NCI-H2196 treated with DMSO at 0.1 percent for 48 hours (cell line): Measurements from ENCODE around the gene BORCS5.
A peak's percentile ranks its signal among the peaks of the same experiment; 100 is the strongest.

Experiments used
- DNase-seq: peaks from one replicate; lab custom pipeline; 2025; ENCODE audit not compliant: unreplicated experiment; lab: John Stamatoyannopoulos, UW

Gene BORCS5

GRCh38 chr12:12353276-12353675 is 3.6 kb upstream of the BORCS5 start:
- DNase-seq: no peak

GRCh38 chr12:12353807-12354206 is 3.1 kb upstream of the BORCS5 start:
- DNase-seq: no peak

GRCh38 chr12:12356467-12356895 is 397 bp upstream of the BORCS5 start:
- no peak for DNase-seq

GRCh38 chr12:12357719-12358461 is 1.0 kb downstream of the BORCS5 start:
- no peak for DNase-seq

- no peak for DNase-seq
Measured at GRCh38 chr12:12358528-12358927, 1.6 kb downstream of the BORCS5 start.

GRCh38 chr12:12364787-12365445 is 8.0 kb downstream of the BORCS5 start:
- no peak for DNase-seq

GRCh38 chr12:12365446-12365802 is 8.5 kb downstream of the BORCS5 start:
- no peak for DNase-seq

GRCh38 chr12:12365931-12366431 is 9.1 kb downstream of the BORCS5 start:
- no peak for DNase-seq

GRCh38 chr12:12366701-12367481 is 10.0 kb downstream of the BORCS5 start:
- no peak for DNase-seq

- no peak for DNase-seq
Measured at GRCh38 chr12:12367482-12367998, 10.7 kb downstream of the BORCS5 start.

- no peak for DNase-seq
Measured at GRCh38 chr12:12372946-12373722, 16.3 kb downstream of the BORCS5 start.

- peak; percentile 15 for DNase-seq
Measured at GRCh38 chr12:12376646-12377448, 20.0 kb downstream of the BORCS5 start.

- DNase-seq: no peak
Measured at GRCh38 chr12:12378616-12379015, 21.7 kb downstream of the BORCS5 start.

- DNase-seq: no peak
Measured at GRCh38 chr12:12379831-12380730, 23.2 kb downstream of the BORCS5 start.

GRCh38 chr12:12380949-12381593 is 24.2 kb downstream of the BORCS5 start:
- no peak for DNase-seq

GRCh38 chr12:12381982-12382381 is 25.1 kb downstream of the BORCS5 start:
- no peak for DNase-seq

- no peak for DNase-seq
Measured at GRCh38 chr12:12384571-12385340, 27.9 kb downstream of the BORCS5 start.

- no peak for DNase-seq
Measured at GRCh38 chr12:12387501-12387900, 30.6 kb downstream of the BORCS5 start.
